NCI-H1417 (cell line): ENCODE measurements around the gene SLC28A1.

ENCODE experiments used
- DNase-seq, 3 experiments: peaks; one replicate each; lab custom pipeline; 2025; lab: John Stamatoyannopoulos, UW

SLC28A1 gene

GRCh38 chr15:84886211-84886983 is 1.9 kb downstream of the SLC28A1 start:
- no peak for DNase-seq

GRCh38 chr15:84886984-84887299 is 2.5 kb downstream of the SLC28A1 start:
- DNase-seq: no peak

GRCh38 chr15:84887938-84888337 is 3.5 kb downstream of the SLC28A1 start:
- no peak for DNase-seq

GRCh38 chr15:84888639-84889038 is 4.2 kb downstream of the SLC28A1 start:
- DNase-seq: no peak

GRCh38 chr15:84889313-84889990 is 5.0 kb downstream of the SLC28A1 start:
- DNase-seq: no peak

GRCh38 chr15:84889991-84890669 is 5.7 kb downstream of the SLC28A1 start:
- no peak for DNase-seq

- DNase-seq: no peak
These were observed 6.3 kb downstream of the SLC28A1 start for GRCh38 chr15:84890670-84891162.

- no peak for DNase-seq
These were observed 6.9 kb downstream of the SLC28A1 start for GRCh38 chr15:84891339-84891738.

- no peak for DNase-seq
These were observed 8.4 kb downstream of the SLC28A1 start for GRCh38 chr15:84892786-84893307.

- no peak for DNase-seq
These were observed 9.1 kb downstream of the SLC28A1 start for GRCh38 chr15:84893607-84894006.

GRCh38 chr15:84894736-84895425 is 10.4 kb downstream of the SLC28A1 start:
- DNase-seq: no peak

GRCh38 chr15:84898761-84899160 is 14.3 kb downstream of the SLC28A1 start:
- no peak for DNase-seq

- DNase-seq: no peak
These were observed 15.3 kb downstream of the SLC28A1 start for GRCh38 chr15:84899750-84900149.

- no peak for DNase-seq
These were observed 17.1 kb downstream of the SLC28A1 start for GRCh38 chr15:84901540-84901939.

GRCh38 chr15:84903751-84904150 is 19.3 kb downstream of the SLC28A1 start:
- DNase-seq: no peak

GRCh38 chr15:84904419-84904818 is 20.0 kb downstream of the SLC28A1 start:
- no peak for DNase-seq

- DNase-seq: no peak
These were observed 20.8 kb downstream of the SLC28A1 start for GRCh38 chr15:84905016-84905916.

- no peak for DNase-seq
These were observed 23.3 kb downstream of the SLC28A1 start for GRCh38 chr15:84907731-84908130.

- peak in 1 of 3 experiments; percentile 7 for DNase-seq
These were observed 24.1 kb downstream of the SLC28A1 start for GRCh38 chr15:84908564-84908963.

- DNase-seq: no peak
These were observed 24.6 kb downstream of the SLC28A1 start for GRCh38 chr15:84909029-84909428.

- no peak for DNase-seq
These were observed 25.3 kb downstream of the SLC28A1 start for GRCh38 chr15:84909782-84910181.
